Astrocyte (in vitro differentiated cells and primary cell): ENCODE measurements around the gene KLHDC9. TPM values are rescaled to one million over a fixed set of nuclear protein-coding genes. Genes with fewer than 3 reads are reported as not detected.

Source experiments
- DNase-seq: peaks from one replicate; pipeline ENCODE4 v3.0.0-alpha.2; 2010; ENCODE audit warnings: low read depth
- FAIRE-seq: peaks from 2 replicates; lab custom pipeline; 2011; peaks lifted over from hg19 to GRCh38; lab: Jason Lieb, UNC
- H2AFZ ChIP-seq: 2 replicates; pipeline ENCODE4 v1.6.0; 2012; ENCODE audit warnings: low read depth, low read length, inconsistent platforms
- H3K27ac ChIP-seq: 2 replicates; pipeline ENCODE4 v1.5.1; 2011; ENCODE audit warnings: low read depth, low read length, inconsistent platforms
- H3K27me3 ChIP-seq: 2 replicates; pipeline ENCODE4 v1.6.0; 2011; ENCODE audit warnings: low read length, inconsistent platforms; ENCODE audit not compliant: insufficient read depth
- H3K36me3 ChIP-seq: 2 replicates; pipeline ENCODE4 v1.5.1; 2011; ENCODE audit warnings: low read length, inconsistent platforms; ENCODE audit not compliant: insufficient read depth
- H3K4me1 ChIP-seq: 2 replicates; pipeline ENCODE4 v1.5.1; 2011; ENCODE audit warnings: low read length, inconsistent platforms; ENCODE audit not compliant: insufficient read depth
- H3K4me2 ChIP-seq: 2 replicates; pipeline ENCODE4 v1.6.0; 2012; ENCODE audit warnings: low read length, inconsistent platforms
- H3K4me3 ChIP-seq: 2 replicates; pipeline ENCODE4 v1.5.1; 2011; ENCODE audit warnings: low read depth, mild to moderate bottlenecking, low read length, inconsistent platforms; ENCODE audit not compliant: insufficient read depth
- H3K79me2 ChIP-seq: 2 replicates; pipeline ENCODE4 v1.6.0; 2012; ENCODE audit warnings: mild to moderate bottlenecking, low read length, inconsistent platforms; ENCODE audit not compliant: insufficient read depth
- H3K9ac ChIP-seq: 2 replicates; pipeline ENCODE4 v1.6.0; 2012; ENCODE audit warnings: mild to moderate bottlenecking, low read length, inconsistent platforms
- H3K9me3 ChIP-seq: 2 replicates; pipeline ENCODE4 v1.5.1; 2012; ENCODE audit warnings: low read depth, mild to moderate bottlenecking, low read length, inconsistent platforms; ENCODE audit not compliant: insufficient read depth
- H4K20me1 ChIP-seq: 2 replicates; pipeline ENCODE4 v1.6.0; 2012; ENCODE audit warnings: low read length, inconsistent platforms; ENCODE audit not compliant: insufficient read depth
- H3K27ac Mint-ChIP-seq: one replicate; pipeline ENCODE4 v1.8.0; 2021; ENCODE audit warnings: mild to moderate bottlenecking, mixed read lengths; ENCODE audit not compliant: unreplicated experiment
- H3K27me3 Mint-ChIP-seq: one replicate; pipeline ENCODE4 v1.8.0; 2021; ENCODE audit warnings: low read depth, mixed read lengths; ENCODE audit not compliant: unreplicated experiment
- H3K36me3 Mint-ChIP-seq: one replicate; pipeline ENCODE4 v1.8.0; 2021; ENCODE audit warnings: low read depth, mixed read lengths; ENCODE audit not compliant: unreplicated experiment
- H3K4me1 Mint-ChIP-seq: one replicate; pipeline ENCODE4 v1.8.0; 2021; ENCODE audit warnings: low read depth, mixed read lengths; ENCODE audit not compliant: unreplicated experiment
- H3K4me3 Mint-ChIP-seq: one replicate; pipeline ENCODE4 v1.8.0; 2021; ENCODE audit warnings: mild to moderate bottlenecking, moderate library complexity, mixed read lengths; ENCODE audit not compliant: unreplicated experiment
- H3K9me3 Mint-ChIP-seq: one replicate; pipeline ENCODE4 v1.8.0; 2021; ENCODE audit warnings: mild to moderate bottlenecking, mixed read lengths; ENCODE audit not compliant: unreplicated experiment
- EZH2 ChIP-seq: IDR thresholded peaks from 2 replicates; pipeline ENCODE4 v1.6.1; 2012; ENCODE audit warnings: mild to moderate bottlenecking, low read length, inconsistent platforms; ENCODE audit not compliant: insufficient read depth
- total RNA-seq: library from RNA; stranded (reverse); gene quantifications from 2 replicates; pipeline ENCODE4 v1.2.1, GENCODE V29; 2021
- TF ChIP-seq, protein P1 (sequence below): IDR thresholded peaks from 2 replicates; pipeline ENCODE4 v1.5.1; 2011; ENCODE audit warnings: low read depth, mild to moderate bottlenecking, inconsistent platforms, low read length, moderate library complexity; ENCODE audit not compliant: insufficient read depth

Gene KLHDC9
- total RNA-seq, 1 donor from 2014 or later = 1.5 TPM

- Histone ChIP-seq H3K27me3 (no peaks in the 10 kb centered on the region), H3K36me3 (no peaks in the 10 kb centered on the region), H2AFZ (no peak overlapping the region), H3K4me2 (no peak overlapping the region), H3K4me3 (no peak overlapping the region), H3K9me3 (no peaks in the 10 kb centered on the region), H3K4me1 (no peaks in the 10 kb centered on the region), H3K9ac (no peak overlapping the region), H4K20me1 (peaks cover 4% of the 10 kb centered on the region), H3K27ac (no peak overlapping the region), H3K79me2 (peaks cover 10% of the 10 kb centered on the region)
- no peak for TF ChIP-seq EZH2
- TF ChIP-seq, protein P1, sequence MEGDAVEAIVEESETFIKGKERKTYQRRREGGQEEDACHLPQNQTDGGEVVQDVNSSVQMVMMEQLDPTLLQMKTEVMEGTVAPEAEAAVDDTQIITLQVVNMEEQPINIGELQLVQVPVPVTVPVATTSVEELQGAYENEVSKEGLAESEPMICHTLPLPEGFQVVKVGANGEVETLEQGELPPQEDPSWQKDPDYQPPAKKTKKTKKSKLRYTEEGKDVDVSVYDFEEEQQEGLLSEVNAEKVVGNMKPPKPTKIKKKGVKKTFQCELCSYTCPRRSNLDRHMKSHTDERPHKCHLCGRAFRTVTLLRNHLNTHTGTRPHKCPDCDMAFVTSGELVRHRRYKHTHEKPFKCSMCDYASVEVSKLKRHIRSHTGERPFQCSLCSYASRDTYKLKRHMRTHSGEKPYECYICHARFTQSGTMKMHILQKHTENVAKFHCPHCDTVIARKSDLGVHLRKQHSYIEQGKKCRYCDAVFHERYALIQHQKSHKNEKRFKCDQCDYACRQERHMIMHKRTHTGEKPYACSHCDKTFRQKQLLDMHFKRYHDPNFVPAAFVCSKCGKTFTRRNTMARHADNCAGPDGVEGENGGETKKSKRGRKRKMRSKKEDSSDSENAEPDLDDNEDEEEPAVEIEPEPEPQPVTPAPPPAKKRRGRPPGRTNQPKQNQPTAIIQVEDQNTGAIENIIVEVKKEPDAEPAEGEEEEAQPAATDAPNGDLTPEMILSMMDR = peak; percentile 50
- Mint-ChIP-seq H3K9me3 (no peaks in the 10 kb centered on the region), H3K27ac (no peak overlapping the region), H3K4me1 (no peaks in the 10 kb centered on the region), H3K4me3 (no peak overlapping the region), H3K36me3 (no peaks in the 10 kb centered on the region), H3K27me3 (no peaks in the 10 kb centered on the region)
- DNase-seq = no peak
- no peak for FAIRE-seq
These were observed 41.6 kb downstream of the KLHDC9 start for GRCh38 chr1:161139766-161140165.

GRCh38 chr1:161140755-161141400 is 42.7 kb downstream of the KLHDC9 start:
- Mint-ChIP-seq H3K27me3 (no peaks in the 10 kb centered on the region), H3K4me3 (no peak overlapping the region), H3K9me3 (no peaks in the 10 kb centered on the region), H3K4me1 (no peaks in the 10 kb centered on the region), H3K36me3 (no peaks in the 10 kb centered on the region), H3K27ac (no peak overlapping the region)
- Histone ChIP-seq H3K4me2 (no peak overlapping the region), H3K4me3 (no peak overlapping the region), H3K36me3 (no peaks in the 10 kb centered on the region), H3K4me1 (no peaks in the 10 kb centered on the region), H3K9me3 (no peaks in the 10 kb centered on the region), H2AFZ (no peak overlapping the region), H4K20me1 (peaks cover 4% of the 10 kb centered on the region), H3K27me3 (no peaks in the 10 kb centered on the region), H3K79me2 (peaks cover 4% of the 10 kb centered on the region), H3K9ac (no peak overlapping the region), H3K27ac (no peak overlapping the region)
- TF ChIP-seq, protein P1 = no peak
- DNase-seq (no peak), FAIRE-seq (no peak)

DNA sequence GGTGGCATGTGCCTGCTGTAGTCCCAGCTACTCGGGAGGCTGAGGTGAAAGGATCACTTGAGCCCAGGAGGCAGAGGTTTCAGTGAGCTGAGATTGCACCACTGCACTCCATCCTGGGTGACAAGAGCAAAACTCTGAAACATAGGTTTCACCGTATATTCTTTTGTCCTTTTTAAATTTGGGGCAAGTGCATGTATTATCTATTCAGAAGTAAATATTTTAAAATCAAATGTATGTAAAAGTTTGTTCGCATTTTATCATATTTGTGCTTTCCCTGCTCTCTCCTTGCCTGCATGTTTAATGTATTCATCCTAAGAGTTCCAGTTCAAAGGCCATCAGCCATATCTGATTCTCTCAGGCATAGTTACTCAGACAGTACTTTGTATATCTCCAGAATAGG is 47.7 kb downstream of the KLHDC9 start:
- DNase-seq = no peak
- Histone ChIP-seq H3K36me3 (no peaks in the 10 kb centered on the region), H3K79me2 (no peaks in the 10 kb centered on the region), H3K4me2 (no peak overlapping the region), H2AFZ (no peak overlapping the region), H3K9me3 (no peaks in the 10 kb centered on the region), H3K4me3 (no peak overlapping the region), H4K20me1 (no peaks in the 10 kb centered on the region), H3K9ac (no peak overlapping the region), H3K4me1 (no peaks in the 10 kb centered on the region), H3K27ac (no peak overlapping the region), H3K27me3 (no peaks in the 10 kb centered on the region)
- Mint-ChIP-seq H3K27me3 (no peaks in the 10 kb centered on the region), H3K27ac (no peak overlapping the region), H3K9me3 (no peaks in the 10 kb centered on the region), H3K4me3 (no peak overlapping the region), H3K36me3 (no peaks in the 10 kb centered on the region), H3K4me1 (no peaks in the 10 kb centered on the region)
- no peak for TF ChIP-seq EZH2
- TF ChIP-seq, protein P1 = no peak
- no peak for FAIRE-seq
